Mesothelial cell of epicardium (in vitro differentiated cells): ENCODE data around the gene EID1. TPM values are rescaled to one million over a fixed set of nuclear protein-coding genes. Genes with fewer than 3 reads are reported as not detected.

Source experiments
- DNase-seq, 2 experiments: peaks; one replicate each; pipeline ENCODE4 v3.0.0; 2021; ENCODE audit warnings: low spot score in 2 of 2; ENCODE audit not compliant: unreplicated experiment in 2 of 2
- H3K27ac Mint-ChIP-seq: 2 replicates; pipeline ENCODE4 v1.8.0; 2021; ENCODE audit warnings: mixed read lengths
- H3K27me3 Mint-ChIP-seq: 2 replicates; pipeline ENCODE4 v1.8.0; 2021; ENCODE audit warnings: low read depth, mixed read lengths
- H3K36me3 Mint-ChIP-seq: 2 replicates; pipeline ENCODE4 v1.8.0; 2021; ENCODE audit warnings: mixed read lengths
- H3K4me1 Mint-ChIP-seq: 2 replicates; pipeline ENCODE4 v1.8.0; 2021; ENCODE audit warnings: mixed read lengths
- H3K4me3 Mint-ChIP-seq: 2 replicates; pipeline ENCODE4 v1.8.0; 2021; ENCODE audit warnings: mild to moderate bottlenecking, moderate library complexity, mixed read lengths
- H3K9me3 Mint-ChIP-seq: 2 replicates; pipeline ENCODE4 v1.8.0; 2021; ENCODE audit warnings: mixed read lengths
- total RNA-seq: library from RNA; stranded (reverse); gene quantifications from 3 replicates; pipeline ENCODE4 v1.2.1, GENCODE V29; 2021
- TF ChIP-seq, protein P1 (sequence below): fragments of 200-600 bp; sonication (generic); IDR thresholded peaks from one replicate; pipeline ENCODE4 v1.5.0; 2021; ENCODE audit warnings: antibody characterized with exemption; ENCODE audit not compliant: unreplicated experiment

The EID1 gene, protein sequence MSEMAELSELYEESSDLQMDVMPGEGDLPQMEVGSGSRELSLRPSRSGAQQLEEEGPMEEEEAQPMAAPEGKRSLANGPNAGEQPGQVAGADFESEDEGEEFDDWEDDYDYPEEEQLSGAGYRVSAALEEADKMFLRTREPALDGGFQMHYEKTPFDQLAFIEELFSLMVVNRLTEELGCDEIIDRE
- total RNA-seq = 135 to 146 TPM (median 139 TPM) in 3 replicates

- Mint-ChIP-seq H3K9me3 (no peaks in the 10 kb centered on the region), H3K36me3 (no peaks in the 10 kb centered on the region), H3K4me1 (peaks cover 37% of the 10 kb centered on the region), H3K27ac (peak within 1 kb of the TSS; percentile 98), H3K4me3 (peak within 1 kb of the TSS; percentile 98), H3K27me3 (peaks cover 14% of the 10 kb centered on the region)
- peak; percentile 84 to 94 for DNase-seq
- TF ChIP-seq, protein P1, sequence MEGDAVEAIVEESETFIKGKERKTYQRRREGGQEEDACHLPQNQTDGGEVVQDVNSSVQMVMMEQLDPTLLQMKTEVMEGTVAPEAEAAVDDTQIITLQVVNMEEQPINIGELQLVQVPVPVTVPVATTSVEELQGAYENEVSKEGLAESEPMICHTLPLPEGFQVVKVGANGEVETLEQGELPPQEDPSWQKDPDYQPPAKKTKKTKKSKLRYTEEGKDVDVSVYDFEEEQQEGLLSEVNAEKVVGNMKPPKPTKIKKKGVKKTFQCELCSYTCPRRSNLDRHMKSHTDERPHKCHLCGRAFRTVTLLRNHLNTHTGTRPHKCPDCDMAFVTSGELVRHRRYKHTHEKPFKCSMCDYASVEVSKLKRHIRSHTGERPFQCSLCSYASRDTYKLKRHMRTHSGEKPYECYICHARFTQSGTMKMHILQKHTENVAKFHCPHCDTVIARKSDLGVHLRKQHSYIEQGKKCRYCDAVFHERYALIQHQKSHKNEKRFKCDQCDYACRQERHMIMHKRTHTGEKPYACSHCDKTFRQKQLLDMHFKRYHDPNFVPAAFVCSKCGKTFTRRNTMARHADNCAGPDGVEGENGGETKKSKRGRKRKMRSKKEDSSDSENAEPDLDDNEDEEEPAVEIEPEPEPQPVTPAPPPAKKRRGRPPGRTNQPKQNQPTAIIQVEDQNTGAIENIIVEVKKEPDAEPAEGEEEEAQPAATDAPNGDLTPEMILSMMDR = no peak
Measured at GRCh38 chr15:48877630-48878595, at the start of gene EID1. Gene EID1 (plus strand): TSS chr15:48878134. CDS start chr15:48878177, 43 bp downstream.

GRCh38 chr15:48828471-48828870 is 49.5 kb upstream of the EID1 start:
- TF ChIP-seq, protein P1 = no peak
- Mint-ChIP-seq H3K27me3 (no peaks in the 10 kb centered on the region), H3K4me1 (peaks cover 15% of the 10 kb centered on the region), H3K9me3 (peaks cover 17% of the 10 kb centered on the region), H3K27ac (peak overlapping the region; percentile 77), H3K4me3 (no peak overlapping the region), H3K36me3 (peaks cover 1% of the 10 kb centered on the region)
- no peak for DNase-seq

DNA sequence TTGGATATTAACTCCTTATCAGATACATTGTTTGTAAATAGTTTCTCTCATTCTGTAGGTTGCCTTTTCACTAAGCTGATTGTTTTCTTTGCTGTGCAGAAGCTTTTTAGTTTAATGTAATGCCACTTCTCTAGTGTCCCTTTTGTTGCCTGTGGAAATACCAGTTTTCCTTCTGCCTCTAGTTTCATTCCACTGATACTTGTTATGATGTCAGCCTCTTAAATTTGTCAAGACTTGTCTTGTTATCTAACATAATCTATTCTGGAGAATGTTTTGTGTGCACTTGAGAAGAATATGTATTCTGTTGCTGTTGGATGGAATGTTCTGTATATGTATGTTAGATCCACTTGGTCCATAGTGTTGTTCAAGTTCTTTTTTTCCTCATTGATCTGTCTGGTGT is 49.0 kb upstream of the EID1 start:
- H3K27me3 Mint-ChIP-seq = no peaks in the 10 kb centered on the region
- peaks cover 14% of the 10 kb centered on the region for H3K4me1 Mint-ChIP-seq
- H3K36me3 Mint-ChIP-seq = peaks cover 1% of the 10 kb centered on the region
- H3K9me3 Mint-ChIP-seq = peaks cover 21% of the 10 kb centered on the region
- H3K27ac Mint-ChIP-seq = peak overlapping the region; percentile 77
- DNase-seq = no peak
- no peak overlapping the region for H3K4me3 Mint-ChIP-seq
- TF ChIP-seq, protein P1 = no peak

- TF ChIP-seq, protein P1 = no peak
- DNase-seq = no peak
- Mint-ChIP-seq H3K27me3 (no peaks in the 10 kb centered on the region), H3K36me3 (peaks cover 1% of the 10 kb centered on the region), H3K27ac (no peak overlapping the region), H3K9me3 (peaks cover 24% of the 10 kb centered on the region), H3K4me1 (peaks cover 10% of the 10 kb centered on the region), H3K4me3 (no peak overlapping the region)
Measured at GRCh38 chr15:48832648-48833047, 45.3 kb upstream of the EID1 start.

DNA sequence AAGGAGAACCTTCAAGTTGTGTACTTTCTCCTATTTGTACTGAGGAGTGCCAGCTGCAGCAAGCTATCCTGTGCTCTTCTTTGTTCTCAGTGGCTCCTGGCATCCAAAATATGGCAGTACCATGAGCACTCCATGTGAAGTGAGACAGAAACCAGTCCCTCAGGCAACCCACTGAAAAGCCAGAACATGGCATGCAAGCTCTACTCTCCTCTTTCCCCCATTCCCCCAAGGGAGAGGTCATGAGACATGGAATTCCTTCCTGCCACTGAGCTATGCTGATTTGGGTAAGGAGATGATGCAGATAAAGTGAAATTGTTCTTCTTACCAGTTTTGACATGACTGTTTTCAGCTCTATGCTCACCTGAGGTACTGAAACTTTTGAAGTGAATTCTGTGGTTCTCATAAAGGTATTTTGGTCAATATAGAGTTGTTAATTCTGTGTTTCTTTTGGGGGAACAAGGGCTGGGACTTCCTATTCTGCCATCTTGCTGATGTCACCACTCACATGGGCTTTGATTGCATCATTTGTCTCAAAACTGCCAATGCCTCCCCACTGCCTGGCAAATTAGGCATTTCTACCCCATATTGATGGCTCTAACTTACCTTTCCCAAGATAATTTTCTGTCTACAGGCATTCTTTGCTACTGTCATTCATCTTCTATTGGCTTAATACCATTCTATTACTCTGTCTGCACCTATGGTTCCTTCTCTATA is 44.3 kb upstream of the EID1 start:
- H3K4me3 Mint-ChIP-seq = no peak overlapping the region
- peaks cover 1% of the 10 kb centered on the region for H3K36me3 Mint-ChIP-seq
- no peak for DNase-seq
- peaks cover 5% of the 10 kb centered on the region for H3K4me1 Mint-ChIP-seq
- no peak overlapping the region for H3K27ac Mint-ChIP-seq
- TF ChIP-seq, protein P1 = no peak
- H3K9me3 Mint-ChIP-seq = peaks cover 24% of the 10 kb centered on the region
- no peaks in the 10 kb centered on the region for H3K27me3 Mint-ChIP-seq
